GM18861 (cell line): ENCODE measurements around the gene RASGRP3.

Source experiments
- ATAC-seq: cut with Tn5 transposase; IDR thresholded peaks from one replicate; pipeline ENCODE4 v1.9.1; 2021; ENCODE audit not compliant: unreplicated experiment

RASGRP3 gene

GRCh38 chr2:33614190-33614589 lies 137.7 kb downstream of the RASGRP3 start:
- ATAC-seq: no peak
